T-helper 9 cell (primary cell): ENCODE results near the gene BMPER.

Experiments
- DNase-seq: peaks from one replicate; pipeline ENCODE4 v3.0.0-alpha.2; 2020

BMPER gene

GRCh38 chr7:33892945-33893344 is 12.4 kb upstream of the BMPER start:
- no peak for DNase-seq

DNA sequence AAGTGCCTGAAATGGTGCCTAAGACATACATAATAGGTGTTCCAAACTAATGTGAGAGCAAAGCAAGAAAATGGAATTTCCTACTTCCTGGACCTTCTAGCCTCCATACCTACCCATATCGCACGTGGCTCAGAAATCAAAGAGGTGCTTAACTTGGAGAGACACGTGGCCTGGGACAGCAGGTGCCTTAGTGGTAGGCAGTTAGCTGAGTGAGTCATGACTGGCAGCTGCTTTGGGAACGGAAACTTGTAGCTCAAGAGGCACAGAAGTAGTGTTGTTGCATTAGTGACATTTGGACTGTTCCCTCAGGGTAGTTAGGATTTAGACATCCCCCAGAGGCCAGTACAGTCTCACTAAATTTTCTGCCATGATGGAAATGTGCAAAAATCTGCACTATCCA is 12.0 kb upstream of the BMPER start:
- no peak for DNase-seq

GRCh38 chr7:33895025-33895804 is 10.1 kb upstream of the BMPER start:
- DNase-seq = peak; percentile 51

- no peak for DNase-seq
These were observed 4.8 kb upstream of the BMPER start for GRCh38 chr7:33900501-33900900.

- no peak for DNase-seq
These were observed 4.1 kb upstream of the BMPER start for GRCh38 chr7:33901199-33901598.

- no peak for DNase-seq
These were observed 3.5 kb upstream of the BMPER start for GRCh38 chr7:33901847-33902246.

- DNase-seq = no peak
These were observed 2.6 kb upstream of the BMPER start for GRCh38 chr7:33902746-33903145.

GRCh38 chr7:33903791-33904680 is 1.3 kb upstream of the BMPER start:
- DNase-seq = no peak

GRCh38 chr7:33904681-33905388 is 504 bp upstream of the BMPER start:
- no peak for DNase-seq

GRCh38 chr7:33906697-33907096 is 1.4 kb downstream of the BMPER start:
- DNase-seq = no peak

- DNase-seq = no peak
These were observed 2.3 kb downstream of the BMPER start for GRCh38 chr7:33907625-33908024.

- no peak for DNase-seq
These were observed 4.0 kb downstream of the BMPER start for GRCh38 chr7:33909318-33909717.

- no peak for DNase-seq
These were observed 4.4 kb downstream of the BMPER start for GRCh38 chr7:33909755-33910154.

GRCh38 chr7:33910756-33911155 is 5.4 kb downstream of the BMPER start:
- DNase-seq = no peak

DNA sequence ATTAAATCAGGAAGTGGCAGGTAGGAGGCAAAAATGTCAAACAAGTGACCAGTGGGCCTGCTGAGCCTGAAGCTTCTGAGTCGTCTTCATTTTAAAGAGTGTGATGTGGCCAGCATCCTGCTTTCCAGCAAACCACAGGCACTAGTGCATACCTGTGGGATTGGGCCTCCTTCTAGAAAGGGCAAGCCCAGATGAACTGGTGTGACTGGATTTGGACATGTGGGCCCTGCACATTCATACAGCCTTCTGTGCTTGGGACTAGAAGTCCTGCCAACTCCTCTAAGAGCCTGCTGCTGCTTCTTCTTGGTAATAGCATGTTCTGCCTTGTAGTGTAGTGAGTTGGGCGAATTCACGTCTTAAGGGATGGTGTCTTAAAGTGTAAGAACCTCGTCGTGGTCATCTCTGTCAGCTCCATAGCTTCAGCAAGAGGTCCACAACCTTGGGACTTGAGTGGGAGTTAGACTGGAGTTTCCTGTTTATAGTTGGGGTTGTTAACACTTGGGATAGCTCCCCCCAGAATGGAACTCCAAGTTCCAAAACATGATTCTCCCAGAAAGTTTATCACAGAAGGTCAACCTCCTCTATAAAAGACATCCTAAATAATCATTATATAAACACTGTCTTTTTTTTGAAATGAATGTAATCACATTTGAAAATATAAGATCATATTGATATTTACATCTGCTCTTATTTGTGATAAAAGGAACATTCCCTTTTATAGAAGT is 11.2 kb downstream of the BMPER start:
- no peak for DNase-seq

- no peak for DNase-seq
These were observed 12.3 kb downstream of the BMPER start for GRCh38 chr7:33917661-33918060.

- no peak for DNase-seq
These were observed 13.3 kb downstream of the BMPER start for GRCh38 chr7:33918438-33919143.

GRCh38 chr7:33919449-33919848 is 14.1 kb downstream of the BMPER start:
- DNase-seq = no peak

- no peak for DNase-seq
These were observed 16.0 kb downstream of the BMPER start for GRCh38 chr7:33921216-33921938.

DNA sequence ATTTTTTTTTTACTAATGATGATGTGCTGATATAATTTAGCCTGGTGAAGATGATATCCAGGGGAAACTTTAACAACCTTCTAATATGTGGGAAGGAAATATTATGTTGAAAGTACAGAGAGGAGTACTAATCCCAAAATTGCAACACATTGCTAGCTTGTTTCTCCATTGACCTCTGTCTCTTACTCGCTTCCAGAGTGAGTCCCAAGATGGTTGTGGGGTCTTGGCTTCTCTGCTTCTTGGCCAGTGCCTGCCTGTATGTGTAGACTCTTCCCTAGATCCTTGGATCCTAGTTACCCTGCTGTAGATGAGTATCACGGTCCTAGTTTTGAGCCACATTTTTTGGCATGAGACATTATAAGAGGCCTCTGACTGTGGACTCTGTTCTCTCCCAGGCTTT is 17.5 kb downstream of the BMPER start:
- DNase-seq = no peak
